Aorta (tissue), 5 donors: Measurements from ENCODE around the gene RXRB. TPM values are rescaled to one million over a fixed set of nuclear protein-coding genes. Genes with fewer than 3 reads are reported as not detected.
"Not testable (repeated sequence)": the region's sequence is repeated elsewhere in the genome, so short reads cannot be mapped to it uniquely, and the experiment has no call there.

ENCODE experiments used
- ATAC-seq: fragments of 200-7000 bp; cut with Tn5 transposase; one replicate; pipeline ENCODE4 v1.9.1; 2022; ENCODE audit warnings: moderate library complexity; ENCODE audit not compliant: low FRiP score
- DNase-seq, 2 donors: peaks; one replicate each; pipeline ENCODE4 v3.0.0-alpha.2; 2020
- H3K27ac ChIP-seq, 2 donors: one replicate each; pipeline ENCODE4 v1.5.1; 2013; ENCODE audit warnings: low read length in 2 of 2, mild to moderate bottlenecking in 2 of 2, moderate library complexity in 2 of 2, control low read depth in 1 of 2, inconsistent platforms in 1 of 2, low read depth in 1 of 2
- H3K27me3 ChIP-seq, 2 donors: one replicate each; pipeline ENCODE4 v1.6.1; 2013; ENCODE audit warnings: control low read depth in 1 of 2, low read length in 1 of 2, mild to moderate bottlenecking in 1 of 2, moderate library complexity in 1 of 2; ENCODE audit not compliant: insufficient read depth in 2 of 2, control insufficient read depth in 1 of 2
- H3K36me3 ChIP-seq, 2 donors: one replicate each; pipeline ENCODE4 v1.6.1; 2013; ENCODE audit warnings: control low read depth in 1 of 2, low read length in 1 of 2, mild to moderate bottlenecking in 1 of 2; ENCODE audit not compliant: insufficient read depth in 2 of 2, control insufficient read depth in 1 of 2
- H3K4me1 ChIP-seq, 2 donors: one replicate each; pipeline ENCODE4 v1.6.1; 2013; ENCODE audit warnings: low read length in 2 of 2, control low read depth in 1 of 2, mild to moderate bottlenecking in 1 of 2, moderate library complexity in 1 of 2; ENCODE audit not compliant: insufficient read depth in 2 of 2, control insufficient read depth in 1 of 2
- H3K4me3 ChIP-seq, 2 donors: one replicate each; pipeline ENCODE4 v1.5.1; 2013; ENCODE audit warnings: low read length in 2 of 2, control low read depth in 1 of 2, mild to moderate bottlenecking in 1 of 2
- H3K9me3 ChIP-seq: one replicate; pipeline ENCODE4 v1.6.1; 2013; ENCODE audit warnings: mild to moderate bottlenecking, low read length; ENCODE audit not compliant: control insufficient read depth
- WGBS, 2 donors: extraction: QIAGEN DNeasy Blood & Tissue Kit; methylation state at CpG; one replicate each; pipeline ENCODE4 v1.1.7; 2013; 5-methylcytosine and 5-hydroxymethylcytosine counted together
- intact Hi-C, 2 donors: fragments of 100-400 bp; cut with DNase I; formaldehyde crosslinking; loops; one replicate each; pipeline versions ENCODE4 v1.14.2 to v1.15.0; 2022
- polyA plus RNA-seq, 2 donors: library from polyadenylated mRNA; stranded (reverse); fragments of 200-250 nt; gene quantifications; one replicate each; pipeline ENCODE4 v1.2.3, GENCODE V29; 2013
- total RNA-seq, 2 donors: library from RNA; stranded (reverse); fragmentation: NEBNext Ultra II Directional; extraction: Animal tissue kit (Norgen Biotek cat#: 25700); gene quantifications; one replicate each; pipeline ENCODE4 v1.2.1, GENCODE V29; 2021
- donor health status: healthy with polysubstance abuse.
- donor health status: Bipolar disorder and iron deficiency.
- donor health status: DM: no; HTN: no; CAD: no.
- donor health status: DM: no; HTN: no; CAD: no.
- donor health status: DM: yes; HTN: yes; CAD: no.

Gene RXRB
- total and polyA plus RNA-seq, 4 donors: 14.1 to 120 (median 53.5) TPM

DNA sequence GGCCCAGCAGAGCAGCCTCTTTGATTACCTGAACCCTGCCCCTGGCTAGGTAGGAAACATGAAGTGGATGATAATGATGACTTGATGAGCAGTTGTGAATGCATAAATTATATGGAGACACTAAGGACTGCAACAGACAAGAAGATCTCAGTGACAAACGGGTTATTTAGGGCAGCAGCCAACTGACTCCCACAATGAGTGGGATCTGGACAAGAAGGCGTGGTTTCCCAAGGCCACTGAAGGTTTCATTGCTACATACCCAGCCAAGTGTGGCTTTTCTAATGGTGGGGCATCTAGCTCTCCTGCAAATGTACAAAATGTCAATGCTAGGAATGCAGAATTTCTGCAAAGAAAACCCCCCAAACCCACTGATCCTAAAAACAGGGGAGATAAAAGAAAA lies 37.3 kb upstream of the RXRB start:
- Histone ChIP-seq H3K27me3 (peaks cover 0 to 2% of the 10 kb centered on the region in 2 donors), H3K4me3 (no peak overlapping the region), H3K4me1 (no peaks in the 10 kb centered on the region), H3K36me3 (no peaks in the 10 kb centered on the region), H3K27ac (no peak overlapping the region), H3K9me3 (peaks cover 1% of the 10 kb centered on the region)
- DNase-seq (no peak), ATAC-seq (no peak)
- WGBS, 2 donors: 71 to 72% methylated on average over 2 of the region's 2 CpGs
- intact Hi-C loops: no loop called here

DNA sequence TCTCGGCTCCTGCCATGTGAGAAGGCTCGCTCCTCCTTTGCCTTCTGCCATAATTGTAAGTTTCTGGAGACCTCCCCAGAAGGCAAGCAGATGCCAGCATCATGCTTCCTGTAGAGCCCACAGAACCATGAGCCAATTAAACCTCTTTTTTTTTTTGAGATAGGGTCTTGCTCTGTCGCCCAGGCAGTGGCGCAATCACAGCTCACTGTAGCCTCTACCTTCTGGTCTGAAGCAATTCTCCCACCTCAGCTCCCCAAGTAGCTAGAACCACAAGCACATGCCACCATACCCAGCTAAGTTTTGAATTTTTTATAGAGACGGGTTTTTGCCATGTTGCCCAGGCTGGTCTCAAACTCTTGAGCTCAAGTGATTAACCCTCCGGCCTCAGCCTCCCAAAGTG lies 36.4 kb upstream of the RXRB start:
- H3K4me1 ChIP-seq: no peaks in the 10 kb centered on the region
- ATAC-seq (no peak), DNase-seq (no peak)
- no peaks in the 10 kb centered on the region for H3K36me3 ChIP-seq
- H3K4me3 ChIP-seq: no peak overlapping the region
- intact Hi-C loops: no loop called here
- H3K9me3 ChIP-seq: peaks cover 1% of the 10 kb centered on the region
- WGBS, 2 donors: 86 to 89% methylated on average over 6 of the region's 6 CpGs
- H3K27ac ChIP-seq: no peak overlapping the region
- peaks cover 0 to 2% of the 10 kb centered on the region in 2 donors for H3K27me3 ChIP-seq

DNA sequence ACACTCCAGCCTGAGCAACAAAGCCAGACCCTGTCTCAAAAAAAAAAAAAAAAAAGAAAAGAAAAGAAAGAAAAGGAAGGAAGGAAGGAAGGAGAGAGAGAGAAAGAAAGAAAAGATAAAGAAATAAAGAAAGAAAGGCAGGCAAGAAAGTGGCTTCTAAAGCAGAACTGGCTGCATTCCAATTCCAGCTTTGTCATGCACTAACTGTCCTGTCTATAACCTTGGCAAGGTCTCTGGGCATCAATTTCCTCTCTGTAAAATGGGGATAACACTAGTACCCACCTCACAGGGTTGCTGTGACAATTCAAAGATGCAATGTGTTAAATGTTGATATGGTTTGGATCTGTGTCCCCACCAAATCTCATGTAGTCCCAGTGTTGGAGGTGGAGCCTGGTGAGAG lies 35.9 kb upstream of the RXRB start:
- Histone ChIP-seq H3K4me3 (no peak overlapping the region), H3K9me3 (peaks cover 1% of the 10 kb centered on the region), H3K36me3 (no peaks in the 10 kb centered on the region), H3K27ac (no peak overlapping the region), H3K27me3 (peaks cover 0 to 2% of the 10 kb centered on the region in 2 donors), H3K4me1 (no peaks in the 10 kb centered on the region)
- DNase-seq (no peak), ATAC-seq (no peak)
- intact Hi-C loops: no loop called here

DNA sequence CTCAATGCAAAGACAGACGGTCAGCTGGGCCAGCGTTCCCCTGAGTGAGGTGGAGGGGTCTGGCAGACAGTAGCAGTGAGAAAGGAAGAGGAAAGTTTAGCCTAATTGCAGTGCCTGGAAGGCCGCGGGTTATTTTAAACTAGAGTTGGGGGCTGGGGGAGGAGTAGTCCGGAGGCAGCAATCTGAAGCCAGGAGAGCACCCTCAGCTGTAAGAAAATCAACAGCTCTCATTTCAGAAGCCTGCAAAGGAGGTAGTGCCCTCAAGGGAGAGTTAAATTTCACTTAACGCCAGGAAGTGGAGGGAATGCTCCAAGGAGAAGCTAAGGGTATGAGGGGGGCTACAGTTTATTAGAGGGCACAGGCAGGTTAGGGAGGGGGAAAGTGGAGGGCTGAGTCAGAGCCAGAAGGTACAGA lies 34.8 kb upstream of the RXRB start:
- Histone ChIP-seq H3K36me3 (no peaks in the 10 kb centered on the region), H3K27me3 (peaks cover 0 to 2% of the 10 kb centered on the region in 2 donors), H3K9me3 (peaks cover 1% of the 10 kb centered on the region), H3K27ac (no peak overlapping the region), H3K4me3 (no peak overlapping the region), H3K4me1 (no peaks in the 10 kb centered on the region)
- intact Hi-C loops: no loop called here
- DNase-seq (no peak), ATAC-seq (no peak)
- 8 to 9% methylated on average over 6 of the region's 6 CpGs for WGBS, 2 donors

DNA sequence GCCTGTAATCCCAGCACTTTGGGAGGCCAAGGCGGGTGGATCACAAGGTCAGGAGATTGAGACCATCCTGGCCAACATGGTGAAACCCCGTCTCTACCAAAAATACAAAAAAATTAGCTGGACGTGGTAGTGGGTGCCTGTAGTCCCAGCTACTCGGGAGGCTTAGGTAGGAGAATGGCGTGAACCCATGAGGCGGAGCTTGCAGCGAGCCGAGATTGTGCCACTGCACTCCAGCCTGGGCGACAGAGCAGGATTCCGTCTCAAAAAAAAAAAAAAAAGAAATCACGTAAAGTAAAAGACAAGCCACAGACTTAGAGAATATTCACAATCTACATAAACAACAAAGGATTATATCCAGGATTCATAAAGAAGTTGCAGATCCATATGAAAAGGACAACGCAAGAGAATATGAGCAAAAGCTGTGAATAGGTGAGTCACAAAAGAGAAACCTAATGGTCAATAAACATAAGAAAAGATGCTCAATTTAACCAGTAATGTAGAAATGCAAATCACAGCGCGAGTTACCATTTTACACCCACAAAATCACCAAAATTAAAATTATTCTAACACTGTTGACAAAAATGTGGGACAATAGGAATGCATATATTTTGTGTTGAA lies 26.1 kb upstream of the RXRB start:
- intact Hi-C loops, ATAC-seq, H3K4me1 ChIP-seq, H3K27ac ChIP-seq, H3K27me3 ChIP-seq, DNase-seq, H3K4me3 ChIP-seq, H3K36me3 ChIP-seq, H3K9me3 ChIP-seq: not testable (repeated sequence)
- 39 to 44% methylated on average over 14 of the region's 14 CpGs for WGBS, 2 donors

DNA sequence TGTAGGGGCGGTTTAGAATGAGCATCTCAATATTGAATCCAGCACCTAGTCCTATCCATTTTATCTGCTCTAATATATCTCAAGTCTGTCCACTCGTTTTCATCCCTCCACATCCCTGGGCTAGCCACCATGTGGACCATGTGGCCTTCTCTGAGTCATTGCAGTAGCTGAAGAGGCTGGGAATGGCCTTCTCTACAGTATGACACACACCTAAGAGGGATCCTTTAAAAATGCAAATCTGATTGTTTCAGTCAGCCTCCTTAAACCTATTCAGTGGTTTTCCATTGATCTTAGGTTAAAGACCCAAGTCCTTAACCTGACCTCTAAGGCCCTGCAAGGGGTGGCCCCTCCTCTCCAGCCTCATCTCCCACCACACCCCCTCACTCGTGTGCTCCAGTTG lies 17.2 kb upstream of the RXRB start:
- no peak overlapping the region for H3K4me3 ChIP-seq
- no peaks in the 10 kb centered on the region for H3K36me3 ChIP-seq
- H3K27me3 ChIP-seq: no peaks in the 10 kb centered on the region
- WGBS, 2 donors: 71% methylated on average over 3 of the region's 3 CpGs
- intact Hi-C loops: no loop called here
- H3K27ac ChIP-seq: no peak overlapping the region
- no peaks in the 10 kb centered on the region for H3K9me3 ChIP-seq
- H3K4me1 ChIP-seq: no peaks in the 10 kb centered on the region
- DNase-seq: no peak
- ATAC-seq: no peak

DNA sequence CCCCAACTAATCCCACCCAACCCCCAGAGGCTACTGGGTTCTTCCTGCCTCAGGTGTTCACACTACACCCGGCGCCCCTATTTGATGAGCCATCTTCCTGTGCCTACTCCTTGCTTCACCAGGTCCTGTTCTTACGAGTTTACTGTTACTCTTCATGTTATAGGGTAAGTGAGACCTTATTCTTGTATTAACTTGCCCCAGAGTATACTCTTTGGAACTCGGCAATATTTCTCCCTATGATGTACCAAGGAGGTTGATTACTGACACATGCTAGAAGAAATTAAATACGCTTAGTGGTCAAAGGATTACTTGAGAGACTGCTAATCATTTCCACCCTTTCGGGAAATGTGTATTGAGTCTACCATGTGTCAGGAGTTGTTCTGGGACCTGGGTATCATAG lies 16.8 kb upstream of the RXRB start:
- intact Hi-C loops: no loop called here
- H3K9me3 ChIP-seq: no peaks in the 10 kb centered on the region
- H3K36me3 ChIP-seq: no peaks in the 10 kb centered on the region
- ATAC-seq (no peak), DNase-seq (no peak)
- H3K4me3 ChIP-seq: no peak overlapping the region
- 87 to 88% methylated on average over 6 of the region's 6 CpGs for WGBS, 2 donors
- no peaks in the 10 kb centered on the region for H3K27me3 ChIP-seq
- H3K4me1 ChIP-seq: no peaks in the 10 kb centered on the region
- no peak overlapping the region for H3K27ac ChIP-seq

DNA sequence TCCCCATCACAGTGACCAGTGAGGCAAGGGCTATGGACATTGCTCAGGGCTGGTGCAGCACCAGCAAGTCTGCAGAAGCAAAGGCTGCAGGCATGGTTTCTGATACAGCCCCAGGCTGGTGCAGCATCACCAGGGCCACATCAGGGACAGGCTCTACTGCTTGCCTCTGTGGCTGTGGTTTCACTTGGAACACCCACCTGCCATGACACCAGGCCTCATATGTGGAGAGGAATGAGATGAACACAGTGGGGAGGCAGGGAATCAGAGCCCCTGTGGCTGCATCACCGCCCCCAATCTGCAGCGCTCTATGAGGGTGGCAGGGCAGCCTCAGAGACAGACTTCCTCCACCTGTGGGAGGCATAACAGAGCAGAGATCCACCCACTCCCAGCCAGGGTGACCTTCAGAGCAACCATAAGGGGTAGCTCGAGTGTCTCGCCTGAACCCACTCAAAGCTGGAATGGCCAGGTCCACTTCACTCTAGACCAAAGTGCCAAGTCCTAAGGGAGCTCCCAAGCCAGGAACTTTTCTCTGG lies 15.7 kb upstream of the RXRB start:
- Histone ChIP-seq H3K4me3 (no peak overlapping the region), H3K9me3 (no peaks in the 10 kb centered on the region), H3K36me3 (no peaks in the 10 kb centered on the region), H3K27ac (no peak overlapping the region), H3K27me3 (no peaks in the 10 kb centered on the region), H3K4me1 (no peaks in the 10 kb centered on the region)
- ATAC-seq: no peak
- intact Hi-C loops: no loop called here
- no peak for DNase-seq
- 94 to 97% methylated on average over 4 of the region's 4 CpGs for WGBS, 2 donors

DNA sequence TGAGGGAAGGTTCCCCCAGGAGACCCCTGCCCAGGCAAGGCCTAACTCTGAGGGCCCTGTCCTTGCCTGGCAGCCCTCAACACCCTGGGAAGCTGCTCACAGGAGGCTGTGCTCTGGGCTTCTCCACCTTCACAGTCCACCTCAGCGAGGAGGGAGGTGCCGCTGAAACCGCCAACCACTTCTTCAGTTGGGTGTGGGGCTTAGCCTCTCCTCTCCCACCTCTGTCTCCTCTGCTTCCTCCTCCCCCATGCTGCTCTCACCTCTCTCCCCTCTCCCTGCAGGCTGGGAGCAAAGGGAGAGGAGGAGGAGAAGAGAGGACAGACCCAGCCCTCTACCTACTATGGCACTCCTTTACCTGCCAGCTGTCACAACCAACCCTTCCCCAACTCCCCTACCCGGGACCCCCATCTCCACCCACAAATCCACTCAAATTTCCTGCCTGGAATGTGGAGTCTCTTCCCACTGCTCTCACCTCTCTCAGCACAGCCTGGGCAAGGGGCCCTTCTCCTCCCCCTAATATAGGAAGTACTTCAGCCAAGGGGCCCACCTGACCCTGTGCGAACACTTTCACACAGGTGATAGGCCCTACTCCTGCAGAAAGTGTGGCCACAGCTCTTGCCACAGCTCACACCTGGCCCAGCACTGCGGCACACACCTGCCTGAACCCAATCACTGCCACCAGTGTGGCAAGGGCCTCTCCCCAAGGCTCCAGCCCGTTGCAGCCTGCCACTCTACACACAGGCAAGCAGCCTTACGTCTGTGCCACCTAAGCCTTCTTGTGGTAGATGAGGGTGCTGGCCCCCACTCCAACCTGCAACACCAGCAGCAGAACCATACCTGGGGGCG lies 15.0 kb upstream of the RXRB start:
- WGBS, 2 donors: 75 to 80% methylated on average over 9 of the region's 9 CpGs
- Histone ChIP-seq H3K36me3 (no peaks in the 10 kb centered on the region), H3K4me1 (no peaks in the 10 kb centered on the region), H3K4me3 (no peak overlapping the region), H3K27ac (no peak overlapping the region), H3K27me3 (no peaks in the 10 kb centered on the region), H3K9me3 (no peaks in the 10 kb centered on the region)
- no peak for DNase-seq
- ATAC-seq: no peak
- intact Hi-C loops: no loop called here
